WTC11 (cell line): Measurements from ENCODE around the gene TMEM259. TPM values are rescaled to one million over a fixed set of nuclear protein-coding genes. Genes with fewer than 3 reads are reported as not detected.

Source experiments
- ATAC-seq: fragments of 200-7000 bp; cut with Tn5 transposase; 2 replicates; pipeline ENCODE4 v1.10.0; 2021; ENCODE audit warnings: mild to moderate bottlenecking, moderate library complexity
- CTCF ChIA-PET: fragments of 300-600 bp; sonication (Branson Sonifier 250); formaldehyde crosslinking; loops from one replicate; lab custom pipeline; 2021; ENCODE audit warnings: antibody characterized with exemption; lab: Charles Lee
- POLR2A ChIA-PET: fragments of 350-600 bp; sonication (Branson Sonifier 250); formaldehyde crosslinking; loops from one replicate; lab custom pipeline; 2021; ENCODE audit warnings: antibody characterized with exemption; lab: Charles Lee
- DNase-seq: peaks from one replicate; pipeline ENCODE4 v3.0.0; 2021; ENCODE audit warnings: low spot score
- H3K27ac Mint-ChIP-seq: 2 replicates; pipeline ENCODE4 v1.8.0; 2021; ENCODE audit warnings: mixed read lengths
- H3K27me3 Mint-ChIP-seq: 2 replicates; pipeline ENCODE4 v1.8.0; 2021; ENCODE audit warnings: low read depth, mild to moderate bottlenecking, moderate library complexity, mixed read lengths
- H3K36me3 Mint-ChIP-seq: 2 replicates; pipeline ENCODE4 v1.8.0; 2021; ENCODE audit warnings: mixed read lengths
- H3K4me1 Mint-ChIP-seq: 2 replicates; pipeline ENCODE4 v1.8.0; 2022; ENCODE audit warnings: mixed read lengths
- H3K4me3 Mint-ChIP-seq: 2 replicates; pipeline ENCODE4 v1.8.0; 2021; ENCODE audit warnings: mild to moderate bottlenecking, moderate library complexity, mixed read lengths
- H3K9me3 Mint-ChIP-seq: 2 replicates; pipeline ENCODE4 v1.8.0; 2021; ENCODE audit warnings: mixed read lengths
- AFF4 ChIP-seq: sonication (generic); formaldehyde crosslinking; IDR thresholded peaks from 2 replicates; pipeline ENCODE4 v1.8.1; 2023; ENCODE audit warnings: mild to moderate bottlenecking, missing genetic modification reagents, borderline replicate concordance
- ARID4B ChIP-seq: sonication (generic); formaldehyde crosslinking; IDR thresholded peaks from 2 replicates; pipeline ENCODE4 v1.8.0; 2023; ENCODE audit warnings: missing genetic modification reagents, mild to moderate bottlenecking, borderline replicate concordance
- ATF2 ChIP-seq: sonication (generic); formaldehyde crosslinking; IDR thresholded peaks from 2 replicates; pipeline ENCODE4 v1.8.1; 2022; ENCODE audit warnings: low read depth, missing genetic modification reagents, borderline replicate concordance
- CTCF ChIP-seq: fragments of 200-600 bp; IDR thresholded peaks from 2 replicates; pipeline ENCODE4 v1.8.0; 2022; ENCODE audit warnings: antibody characterized with exemption
- EMX1 ChIP-seq: fragments of 250-450 bp; sonication (Bioruptor Pico); IDR thresholded peaks from 2 replicates; pipeline ENCODE4 v1.8.0; 2021; ENCODE audit warnings: mild to moderate bottlenecking
- ERG ChIP-seq: fragments of 250-450 bp; sonication (Bioruptor Pico); IDR thresholded peaks from 2 replicates; pipeline ENCODE4 v1.8.0; 2021; ENCODE audit warnings: mild to moderate bottlenecking
- ESRRA ChIP-seq: sonication (generic); formaldehyde crosslinking; IDR thresholded peaks from 2 replicates; pipeline ENCODE4 v1.8.1; 2022; ENCODE audit warnings: mild to moderate bottlenecking, missing genetic modification reagents, borderline replicate concordance
- FOXJ3 ChIP-seq: sonication (generic); formaldehyde crosslinking; IDR thresholded peaks from 2 replicates; pipeline ENCODE4 v1.9.0; 2021; ENCODE audit warnings: missing genetic modification reagents, mild to moderate bottlenecking, borderline replicate concordance
- HMGXB4 ChIP-seq: sonication (generic); formaldehyde crosslinking; IDR thresholded peaks from 2 replicates; pipeline ENCODE4 v1.8.1; 2023; ENCODE audit warnings: mild to moderate bottlenecking, moderate library complexity, missing genetic modification reagents
- MLX ChIP-seq: sonication (generic); formaldehyde crosslinking; IDR thresholded peaks from 2 replicates; pipeline ENCODE4 v1.8.1; 2023; ENCODE audit warnings: mild to moderate bottlenecking, missing genetic modification reagents, moderate library complexity
- SOX15 ChIP-seq: fragments of 250-450 bp; sonication (Bioruptor Pico); IDR thresholded peaks from 2 replicates; pipeline ENCODE4 v1.9.0; 2021; ENCODE audit warnings: mild to moderate bottlenecking
- STAT6 ChIP-seq: sonication (generic); formaldehyde crosslinking; conservative IDR thresholded peaks from 2 replicates; pipeline ENCODE4 v1.8.1; 2023; ENCODE audit warnings: mild to moderate bottlenecking, low read depth, missing genetic modification reagents, moderate library complexity
- TEAD1 ChIP-seq: sonication (generic); formaldehyde crosslinking; IDR thresholded peaks from 2 replicates; pipeline ENCODE4 v1.8.0; 2022; ENCODE audit warnings: mild to moderate bottlenecking, missing genetic modification reagents
- ZBTB21 ChIP-seq: sonication (generic); formaldehyde crosslinking; IDR thresholded peaks from 2 replicates; pipeline ENCODE4 v1.8.1; 2023; ENCODE audit warnings: mild to moderate bottlenecking, missing genetic modification reagents, borderline replicate concordance
- ZNF138 ChIP-seq: sonication (generic); formaldehyde crosslinking; conservative IDR thresholded peaks from 2 replicates; pipeline ENCODE4 v1.8.1; 2022; ENCODE audit warnings: mild to moderate bottlenecking, moderate library complexity, missing genetic modification reagents
- ZNF317 ChIP-seq: sonication (generic); formaldehyde crosslinking; IDR thresholded peaks from 2 replicates; pipeline ENCODE4 v1.8.1; 2023; ENCODE audit warnings: low read depth, mild to moderate bottlenecking, moderate library complexity, missing genetic modification reagents, borderline replicate concordance
- total RNA-seq: library from RNA; stranded (reverse); gene quantifications from 3 replicates; pipeline ENCODE4 v1.2.3, GENCODE V29; 2021

TMEM259 gene
- total RNA-seq, 1 experiment from 2014 or later: 202 TPM

- H3K27me3 Mint-ChIP-seq: peaks cover 20% of the 10 kb centered on the region
- H3K4me3 Mint-ChIP-seq: peak overlapping the region; percentile 60
- H3K27ac Mint-ChIP-seq: no peak overlapping the region
- H3K4me1 Mint-ChIP-seq: peaks cover 15% of the 10 kb centered on the region
- CTCF ChIA-PET: interaction anchor here (0.9 to 7.5 kb wide), 4 partner anchors 9 to 182 kb away, joined by 4 to 109 read pairs (median 6); no protein-coding TSS in a partner anchor
- H3K9me3 Mint-ChIP-seq: peaks cover 20% of the 10 kb centered on the region
- no peak for ATAC-seq
- DNase-seq: no peak
- POLR2A ChIA-PET: interaction anchor here (0.6 to 0.7 kb wide), 3 partner anchors 9 to 32 kb away, joined by 3 to 5 read pairs (median 3); no protein-coding TSS in a partner anchor
- peaks cover 23% of the 10 kb centered on the region for H3K36me3 Mint-ChIP-seq
- no peak for TF ChIP-seq SOX15 (CRISPR knock-in tag)
- no peak for TF ChIP-seq STAT6
- TF ChIP-seq ZNF317 (CRISPR knock-in tag): no peak
- no peak for TF ChIP-seq FOXJ3 (CRISPR knock-in tag)
- no peak for TF ChIP-seq ESRRA (CRISPR knock-in tag)
- TF ChIP-seq HMGXB4: no peak
- no peak for TF ChIP-seq ATF2 (CRISPR knock-in tag)
- no peak for TF ChIP-seq ZNF138 (CRISPR knock-in tag)
- no peak for TF ChIP-seq TEAD1 (CRISPR knock-in tag)
- TF ChIP-seq ARID4B (CRISPR knock-in tag): no peak
- TF ChIP-seq AFF4 (CRISPR knock-in tag): no peak
- no peak for TF ChIP-seq CTCF
- TF ChIP-seq ERG (CRISPR knock-in tag): no peak
- no peak for TF ChIP-seq EMX1
- no peak for TF ChIP-seq ZBTB21 (CRISPR knock-in tag)
- TF ChIP-seq MLX (CRISPR knock-in tag): no peak
Observed at GRCh38 chr19:1061987-1062386, 41.1 kb upstream of the TMEM259 start.
